HepG2 (cell line): ENCODE results near the gene TBC1D22A. TPM values are rescaled to one million over a fixed set of nuclear protein-coding genes. Genes with fewer than 3 reads are reported as not detected.

ENCODE experiments used
- ATAC-seq: fragments of 200-7000 bp; cut with Tn5 transposase; 3 replicates; pipeline ENCODE4 v1.9.1; 2020; ENCODE audit warnings: mild to moderate bottlenecking, moderate library complexity
- BruUV-seq: library from RNA; stranded (reverse); fragments of 400-500 nt; replicated peaks from 2 replicates; lab custom pipeline; 2021; lab: Mats Ljungman, UMichigan
- CTCF ChIA-PET: fragments of 300-600 bp; formaldehyde crosslinking; extraction: SDS; loops from one replicate; lab custom pipeline; 2021; ENCODE audit warnings: low total read pairs, inconsistent platforms, low intra/inter-chr PET ratio; lab: Yijun Ruan, JAX
- POLR2A ChIA-PET: fragments of 350-600 bp; sonication (Branson Sonifier 250); formaldehyde crosslinking; loops from one replicate; lab custom pipeline; 2020; ENCODE audit warnings: antibody characterized with exemption, inconsistent platforms; lab: Yijun Ruan, JAX
- DNase-seq: peaks from one replicate; pipeline ENCODE4 v3.0.0-alpha.2; 2015; ENCODE audit warnings: low spot score
- FAIRE-seq: peaks from 3 replicates; lab custom pipeline; 2011; peaks lifted over from hg19 to GRCh38; lab: Jason Lieb, UNC
- H2AFZ ChIP-seq: one replicate; pipeline ENCODE4 v1.6.1; 2011; ENCODE audit warnings: low read length, inconsistent platforms
- H3K27ac ChIP-seq: fragments of 300-600 bp; 3 replicates; pipeline ENCODE4 v1.8.0; 2011; ENCODE audit warnings: mixed run types, mild to moderate bottlenecking, mixed read lengths, low read length, inconsistent platforms; ENCODE audit not compliant: insufficient read depth; ENCODE audit errors: extremely low read length
- H3K27me3 ChIP-seq, 2 experiments: fragments of 200-600 bp in 1 of 2; 2 replicates in 1 of 2; 3 replicates in 1 of 2; pipeline versions ENCODE4 v1.6.0 to v1.8.0; 2011; ENCODE audit warnings: low read length in 2 of 2, mild to moderate bottlenecking in 2 of 2, moderate library complexity in 2 of 2, inconsistent platforms in 1 of 2; ENCODE audit not compliant: insufficient read depth in 2 of 2, control insufficient read depth in 1 of 2
- H3K36me3 ChIP-seq, 2 experiments: fragments of 200-600 bp in 1 of 2; replicated peaks in 1 of 2; 2 replicates in 1 of 2; 3 replicates in 1 of 2; pipeline versions ENCODE4 v1.5.1 to v1.8.0; 2011; ENCODE audit warnings: low read length in 2 of 2, inconsistent platforms in 1 of 2; ENCODE audit not compliant: insufficient read depth in 2 of 2, control insufficient read depth in 1 of 2
- H3K4me1 ChIP-seq: 2 replicates; pipeline ENCODE4 v1.5.1; 2012; ENCODE audit warnings: low read length, inconsistent platforms; ENCODE audit not compliant: insufficient read depth
- H3K4me2 ChIP-seq: 2 replicates; pipeline ENCODE4 v1.6.0; 2011; ENCODE audit warnings: low read depth, low read length, inconsistent platforms
- H3K4me3 ChIP-seq, 3 experiments: fragments of 200-600 bp in 1 of 3; sonication (generic), shearing (Covaris generic) in 1 of 3; replicated peaks in 1 of 3; 2 replicates each; pipeline ENCODE4 v1.5.1; 2011 to 2016; ENCODE audit warnings: low read length in 3 of 3, inconsistent platforms in 2 of 3, low read depth in 2 of 3, mild to moderate bottlenecking in 2 of 3, control low read depth in 1 of 3, mixed read lengths in 1 of 3; ENCODE audit not compliant: insufficient read depth in 1 of 3
- H3K79me2 ChIP-seq: one replicate; pipeline ENCODE4 v1.6.1; 2011; ENCODE audit warnings: low read length, inconsistent platforms; ENCODE audit not compliant: insufficient read depth
- H3K9ac ChIP-seq: 2 replicates; pipeline ENCODE4 v1.6.0; 2011; ENCODE audit warnings: mild to moderate bottlenecking, low read depth, low read length, inconsistent platforms; ENCODE audit not compliant: insufficient read depth
- H3K9me3 ChIP-seq: 2 replicates; pipeline ENCODE4 v1.5.1; 2012; ENCODE audit warnings: mild to moderate bottlenecking, low read length
- H4K20me1 ChIP-seq: 2 replicates; pipeline ENCODE4 v1.6.0; 2011; ENCODE audit warnings: inconsistent platforms, mild to moderate bottlenecking, low read length, moderate library complexity; ENCODE audit not compliant: insufficient read depth
- ATF5 ChIP-seq: sonication (generic); formaldehyde crosslinking; IDR thresholded peaks from 2 replicates; pipeline ENCODE4 v1.4.0; 2020; ENCODE audit warnings: mild to moderate bottlenecking, low read depth, missing genetic modification reagents
- CBFB ChIP-seq: sonication (generic); formaldehyde crosslinking; IDR thresholded peaks from 2 replicates; pipeline ENCODE4 v1.4.0; 2020; ENCODE audit warnings: missing genetic modification reagents
- HNF4G ChIP-seq, 2 experiments: sonication (generic) in 1 of 2; formaldehyde crosslinking in 1 of 2; IDR thresholded peaks; 2 replicates each; pipeline versions ENCODE4 v1.4.0 to v1.6.1; 2011 to 2020; ENCODE audit warnings: borderline replicate concordance in 2 of 2, low read depth in 2 of 2, mild to moderate bottlenecking in 2 of 2, low read length in 1 of 2, missing genetic modification reagents in 1 of 2, moderate library complexity in 1 of 2
- KLF15 ChIP-seq: sonication (generic); formaldehyde crosslinking; IDR thresholded peaks from 2 replicates; pipeline ENCODE4 v1.8.1; 2023; ENCODE audit warnings: borderline replicate concordance, mild to moderate bottlenecking, inconsistent platforms, missing genetic modification reagents, mixed read lengths
- NCOA5 ChIP-seq: sonication (generic); formaldehyde crosslinking; IDR thresholded peaks from 2 replicates; pipeline ENCODE4 v1.4.0; 2020; ENCODE audit warnings: missing genetic modification reagents
- NR2F1 ChIP-seq, 2 experiments: fragments of 450-650 bp in 1 of 2; formaldehyde crosslinking in 1 of 2; IDR thresholded peaks; 2 replicates each; pipeline versions ENCODE4 v1.5.0 to v1.6.1; 2016 to 2020; ENCODE audit warnings: mild to moderate bottlenecking in 1 of 2, missing compliant biosample characterization in 1 of 2, missing genetic modification reagents in 1 of 2, moderate library complexity in 1 of 2
- POLR2A ChIP-seq, 2 experiments: IDR thresholded peaks; 2 replicates each; pipeline ENCODE4 v1.6.1; 2011; ENCODE audit warnings: low read depth in 2 of 2, low read length in 2 of 2, mild to moderate bottlenecking in 1 of 2, moderate library complexity in 1 of 2; ENCODE audit not compliant: insufficient read depth in 1 of 2
- RELA ChIP-seq: sonication (generic); formaldehyde crosslinking; IDR thresholded peaks from 2 replicates; pipeline ENCODE4 v1.4.0; 2020; ENCODE audit warnings: missing genetic modification reagents
- SAP130 ChIP-seq: IDR thresholded peaks from 2 replicates; pipeline ENCODE4 v1.6.1; 2016; ENCODE audit warnings: low read depth
- SIN3A ChIP-seq: IDR thresholded peaks from 2 replicates; pipeline ENCODE4 v1.6.1; 2011; ENCODE audit warnings: low read depth, mild to moderate bottlenecking, control low read depth, low read length, borderline replicate concordance
- SMC3 ChIP-seq: IDR thresholded peaks from 2 replicates; pipeline ENCODE4 v1.6.1; 2011; ENCODE audit warnings: low read length, improper control_type of control experiment
- SP1 ChIP-seq, 2 experiments: fragments of 450-650 bp in 1 of 2; sonication (generic) in 1 of 2; formaldehyde crosslinking in 1 of 2; IDR thresholded peaks; 2 replicates each; pipeline versions ENCODE4 v1.4.0 to v1.6.1; 2016 to 2020; ENCODE audit warnings: missing genetic modification reagents in 1 of 2
- ZNF264 ChIP-seq: sonication (generic); formaldehyde crosslinking; IDR thresholded peaks from 2 replicates; pipeline ENCODE4 v1.4.0; 2020; ENCODE audit warnings: missing genetic modification reagents
- ZNF572 ChIP-seq: sonication (generic); formaldehyde crosslinking; IDR thresholded peaks from 2 replicates; pipeline ENCODE4 v1.5.1; 2020; ENCODE audit warnings: mild to moderate bottlenecking, missing genetic modification reagents
- ZNF605 ChIP-seq: sonication (generic); formaldehyde crosslinking; IDR thresholded peaks from 2 replicates; pipeline ENCODE4 v1.8.0; 2022; ENCODE audit warnings: mild to moderate bottlenecking, missing genetic modification reagents
- ZNF670 ChIP-seq: sonication (generic); formaldehyde crosslinking; IDR thresholded peaks from 2 replicates; pipeline ENCODE4 v1.8.0; 2022; ENCODE audit warnings: mild to moderate bottlenecking, missing genetic modification reagents, borderline replicate concordance
- ZNF816 ChIP-seq: sonication (generic); formaldehyde crosslinking; IDR thresholded peaks from 2 replicates; pipeline ENCODE4 v1.8.0; 2022; ENCODE audit warnings: missing genetic modification reagents, mild to moderate bottlenecking, borderline replicate concordance
- WGBS: methylation state at CpG from one replicate; pipeline ENCODE4 v1.1.6; 2017; ENCODE audit warnings: low lambda C conversion rate; 5-methylcytosine and 5-hydroxymethylcytosine counted together
- in situ Hi-C: cut with HindIII; loops from 2 replicates; pipeline ENCODE4 v1.10.0; 2017; ENCODE audit warnings: low pct_unique_long_range_greater_than_20kb; ENCODE audit not compliant: extremely low pct_ligation_motif_present
- intact Hi-C: fragments of 100-400 bp; cut with micrococcal nuclease; formaldehyde crosslinking; loops from one replicate; pipeline ENCODE4 v1.10.0; 2022; ENCODE audit not compliant: unreplicated experiment
- polyA plus RNA-seq, 8 experiments: library from polyadenylated mRNA; depleted of rRNA in 3 of 8; stranded (reverse) in 7 of 8; unstranded in 1 of 8; fragments of >200 nt; fragmentation: Illumina TruSeq in 4 of 8; extraction: Trizol in 4 of 8; gene quantifications; 2 replicates each; pipeline versions ENCODE4 v1.2.1 to v1.2.3, GENCODE V29; 2011 to 2016; ENCODE audit warnings: low read depth in 4 of 8, missing spikeins in 1 of 8, mixed read lengths in 1 of 8; ENCODE audit not compliant: insufficient read depth in 1 of 8
- total RNA-seq, 5 experiments: library from RNA; depleted of rRNA; stranded (reverse); fragments of >200 nt; fragmentation: Illumina TruSeq; extraction: Trizol; gene quantifications; 2 replicates each; pipeline ENCODE4 v1.2.3, GENCODE V29; 2016; ENCODE audit warnings: low read depth in 1 of 5

The TBC1D22A gene
- total and polyA plus RNA-seq, 2 of the 13 experiments (the other 11 are each of a cell fraction or from before 2014, with no cell fraction given): 17.3 to 18.0 TPM

GRCh38 chr22:46985507-46985882 is 223.0 kb downstream of the TBC1D22A start:
- no peaks in the 10 kb centered on the region for H3K79me2 ChIP-seq
- in situ Hi-C loops: no loop called here
- H3K4me2 ChIP-seq: no peak overlapping the region
- ATAC-seq: no peak
- H3K27ac ChIP-seq: no peak overlapping the region
- H3K4me3 ChIP-seq: no peak overlapping the region
- H2AFZ ChIP-seq: no peak overlapping the region
- peaks cover 1 to 2% of the 10 kb centered on the region in 2 experiments; a peak in 1 of 5 replicates for H3K36me3 ChIP-seq
- H4K20me1 ChIP-seq: no peaks in the 10 kb centered on the region
- ChIA-PET POLR2A (no interaction called here), CTCF (no interaction called here)
- H3K27me3 ChIP-seq: no peaks in the 10 kb centered on the region
- no peak for DNase-seq
- TF ChIP-seq SIN3A: no peak
- TF ChIP-seq SMC3: no peak
- TF ChIP-seq NCOA5 (CRISPR knock-in tag): no peak
- TF ChIP-seq ZNF572 (CRISPR knock-in tag): no peak
- no peak for TF ChIP-seq NR2F1 (CRISPR knock-in tag; IDR thresholded peaks at IDR 0.05)
- TF ChIP-seq KLF15: no peak
- no peak for TF ChIP-seq ZNF264 (CRISPR knock-in tag)
- TF ChIP-seq SAP130 (CRISPR knock-in tag): no peak
- no peak for TF ChIP-seq RELA
- no peak for TF ChIP-seq ZNF670 (CRISPR knock-in tag)
- TF ChIP-seq ATF5: no peak
- no peak for TF ChIP-seq ZNF816 (CRISPR knock-in tag)
- no peak for TF ChIP-seq SP1 (IDR thresholded peaks at IDR 0.05)
- TF ChIP-seq SP1 (CRISPR knock-in tag; IDR thresholded peaks at IDR 0.05): no peak
- no peak for TF ChIP-seq HNF4G (IDR thresholded peaks at IDR 0.05; ENCODE audit: borderline replicate concordance, low read depth, low read length)
- TF ChIP-seq HNF4G (CRISPR knock-in tag; IDR thresholded peaks at IDR 0.05; ENCODE audit: borderline replicate concordance, low read depth): no peak
- TF ChIP-seq POLR2A (IDR thresholded peaks at IDR 0.05; ENCODE audit: insufficient read depth in 1 of 2, low read depth in 2 of 2, low read length in 2 of 2): no peak
- no peak for TF ChIP-seq CBFB
- TF ChIP-seq ZNF605 (CRISPR knock-in tag): no peak
- TF ChIP-seq, all 625 proteins: peak for 0
- no TSS peak for BruUV-seq
- Histone ChIP-seq H3K9me3 (no peaks in the 10 kb centered on the region), H3K9ac (no peak overlapping the region), H3K4me1 (no peaks in the 10 kb centered on the region)
- intact Hi-C loops: no loop called here
- WGBS: 97% methylated on average over 8 of the region's 8 CpGs
- FAIRE-seq: no peak
